Measurements from ENCODE around the gene CLIP1. TPM values are rescaled to one million over a fixed set of nuclear protein-coding genes. Genes with fewer than 3 reads are reported as not detected.

The CLIP1 gene
- total and polyA plus RNA-seq, 12 donors, result 36.3 to 135 (median 97.9) TPM

Other genes starting within 250 kb of the CLIP1 start
- not detected for gene IL31, start 248.4 kb downstream of the CLIP1 start, total RNA-seq
- gene IL31, start 248.4 kb downstream of the CLIP1 start, polyA plus RNA-seq, result not detected
- 1 to 10 TPM in 3 of 10 donors, under 1 TPM in 5, not detected in 2; 0.23 to 1.6 (median 0.74) TPM for gene LRRC43, start 239.5 kb downstream of the CLIP1 start, total RNA-seq
- under 1 TPM; 0.07 to 0.73 TPM for gene LRRC43, start 239.5 kb downstream of the CLIP1 start, polyA plus RNA-seq
- not detected for gene B3GNT4, start 219.0 kb downstream of the CLIP1 start, total RNA-seq
- under 1 TPM; 0.29 to 0.70 TPM for gene B3GNT4, start 219.0 kb downstream of the CLIP1 start, polyA plus RNA-seq
- gene DIABLO, start 196.6 kb downstream of the CLIP1 start, total RNA-seq, result 10 to 100 TPM; 25.7 to 35.2 (median 32.8) TPM
- 10 to 100 TPM; 18.1 to 68.6 TPM for gene DIABLO, start 196.6 kb downstream of the CLIP1 start, polyA plus RNA-seq
- gene VPS33A, start 156.2 kb downstream of the CLIP1 start, total RNA-seq, result 10 to 100 TPM in 9 of 10 donors, 1 to 10 TPM in 1; 9.5 to 17.3 (median 13.0) TPM
- 1 to 10 TPM; 4.5 to 7.3 TPM for gene VPS33A, start 156.2 kb downstream of the CLIP1 start, polyA plus RNA-seq
- 10 to 100 TPM in 2 of 10 donors, 1 to 10 TPM in 8; 7.9 to 11.1 (median 9.2) TPM for gene ZCCHC8, start 78.3 kb upstream of the CLIP1 start, total RNA-seq
- 10 to 100 TPM in 1 of 2 donors, 1 to 10 TPM in 1; 7.5 to 29.6 TPM for gene ZCCHC8, start 78.3 kb upstream of the CLIP1 start, polyA plus RNA-seq
- 10 to 100 TPM; 36.1 to 44.3 (median 40.6) TPM for gene RSRC2, start 104.3 kb upstream of the CLIP1 start, total RNA-seq
- 10 to 100 TPM; 31.3 to 48.9 TPM for gene RSRC2, start 104.3 kb upstream of the CLIP1 start, polyA plus RNA-seq
- gene KNTC1, start 104.6 kb upstream of the CLIP1 start, total RNA-seq, result 1 to 10 TPM; 2.0 to 7.0 (median 3.0) TPM
- 1 to 10 TPM; 2.1 to 8.1 TPM for gene KNTC1, start 104.6 kb upstream of the CLIP1 start, polyA plus RNA-seq

Data from heart right ventricle (tissue), 12 donors.